CD4-positive, alpha-beta memory T cell (primary cell): ENCODE results near the gene ZNF761. TPM values are rescaled to one million over a fixed set of nuclear protein-coding genes. Genes with fewer than 3 reads are reported as not detected.

Source experiments
- CTCF ChIA-PET: fragments of 350-600 bp; sonication (Branson Sonifier 250); formaldehyde crosslinking; loops from one replicate; lab custom pipeline; 2021; ENCODE audit warnings: inconsistent platforms; ENCODE audit not compliant: partially characterized antibody; lab: Charles Lee
- POLR2A ChIA-PET: fragments of 350-600 bp; sonication (Branson Sonifier 250); formaldehyde crosslinking; loops from one replicate; lab custom pipeline; 2021; ENCODE audit not compliant: partially characterized antibody; lab: Charles Lee
- DNase-seq, 5 donors: peaks; one replicate each; pipeline versions ENCODE4 v3.0.0 to v3.0.0-alpha.2; 2020 to 2022; ENCODE audit warnings: mixed read lengths in 1 of 5
- H3K27ac ChIP-seq: one replicate; pipeline ENCODE4 v1.7.0; 2013; ENCODE audit warnings: low read depth, low read length
- H3K27me3 ChIP-seq: 2 replicates; pipeline ENCODE4 v1.7.0; 2013; ENCODE audit warnings: mild to moderate bottlenecking, low read length, moderate library complexity; ENCODE audit not compliant: insufficient read depth
- H3K36me3 ChIP-seq: 2 replicates; pipeline ENCODE4 v1.7.0; 2013; ENCODE audit warnings: mild to moderate bottlenecking, low read length, moderate library complexity; ENCODE audit not compliant: insufficient read depth
- H3K4me1 ChIP-seq: 2 replicates; pipeline ENCODE4 v1.7.0; 2013; ENCODE audit warnings: mild to moderate bottlenecking, low read length, moderate library complexity; ENCODE audit not compliant: insufficient read depth
- H3K4me3 ChIP-seq, 2 donors: one replicate each; pipeline ENCODE4 v1.7.0; 2013; ENCODE audit warnings: low read length in 2 of 2, mild to moderate bottlenecking in 1 of 2
- H3K9me3 ChIP-seq, 2 donors: one replicate each; pipeline ENCODE4 v1.7.0; 2013; ENCODE audit warnings: low read length in 2 of 2, control low read depth in 1 of 2; ENCODE audit not compliant: control insufficient read depth in 1 of 2
- H3K27ac Mint-ChIP-seq, 7 donors: one replicate each; pipeline ENCODE4 v1.8.0; 2020 to 2021; ENCODE audit warnings: mixed read lengths in 7 of 7, mild to moderate bottlenecking in 6 of 7, inconsistent platforms in 3 of 7, moderate library complexity in 3 of 7
- H3K27me3 Mint-ChIP-seq, 2 donors: one replicate each; pipeline ENCODE4 v1.8.0; 2020 to 2021; ENCODE audit warnings: mixed read lengths in 2 of 2
- H3K36me3 Mint-ChIP-seq, 2 donors: one replicate each; pipeline ENCODE4 v1.8.0; 2020 to 2021; ENCODE audit warnings: mixed read lengths in 2 of 2, inconsistent platforms in 1 of 2, mild to moderate bottlenecking in 1 of 2
- H3K4me1 Mint-ChIP-seq, 4 donors: one replicate each; pipeline ENCODE4 v1.8.0; 2020 to 2021; ENCODE audit warnings: mixed read lengths in 4 of 4, mild to moderate bottlenecking in 1 of 4
- H3K4me3 Mint-ChIP-seq, 8 donors: one replicate each; pipeline ENCODE4 v1.8.0; 2020 to 2021; ENCODE audit warnings: mixed read lengths in 8 of 8, mild to moderate bottlenecking in 7 of 8, moderate library complexity in 6 of 8, inconsistent platforms in 3 of 8
- H3K9me3 Mint-ChIP-seq, 8 donors: one replicate each; pipeline ENCODE4 v1.8.0; 2020 to 2021; ENCODE audit warnings: mixed read lengths in 8 of 8, mild to moderate bottlenecking in 5 of 8, inconsistent platforms in 3 of 8, moderate library complexity in 1 of 8
- intact Hi-C: fragments of 100-400 bp; cut with micrococcal nuclease; formaldehyde crosslinking; loops from one replicate; pipeline ENCODE4 v1.15.1; 2023
- polyA plus RNA-seq, 2 donors: library from polyadenylated mRNA; unstranded; fragments of 300-500 nt; fragmentation: Illumina TruSeq; gene quantifications; one replicate each; pipeline ENCODE4 v1.2.3, GENCODE V29; 2021
- total RNA-seq, 2 experiments: library from RNA; stranded (reverse); gene quantifications; one replicate each; pipeline ENCODE4 v1.2.3, GENCODE V29; 2021

The ZNF761 gene
- total and polyA plus RNA-seq, 4 experiments from 2014 or later, result 11.2 to 20.2 (median 14.9) TPM

- Mint-ChIP-seq H3K27ac (no peak overlapping the region), H3K4me3 (no peak overlapping the region), H3K9me3 (peaks cover 2 to 48% (median 26%) of the 10 kb centered on the region in 8 donors), H3K4me1 (no peaks in the 10 kb centered on the region), H3K27me3 (peaks cover 3 to 9% of the 10 kb centered on the region in 2 donors), H3K36me3 (no peaks in the 10 kb centered on the region)
- Histone ChIP-seq H3K36me3 (no peaks in the 10 kb centered on the region), H3K27ac (no peak overlapping the region), H3K4me3 (no peak overlapping the region), H3K9me3 (no peaks in the 10 kb centered on the region), H3K27me3 (peaks cover 3% of the 10 kb centered on the region), H3K4me1 (no peaks in the 10 kb centered on the region)
- CTCF ChIA-PET, result no interaction called here
- POLR2A ChIA-PET, result no interaction called here
- no peak for DNase-seq
- intact Hi-C loops, result no loop called here
Measured at GRCh38 chr19:53504885-53505284, 73.1 kb downstream of the ZNF761 start.

- H3K4me3 Mint-ChIP-seq, result no peak overlapping the region
- peaks cover 3% of the 10 kb centered on the region for H3K27me3 ChIP-seq
- intact Hi-C loops, result no loop called here
- H3K27me3 Mint-ChIP-seq, result peaks cover 2 to 9% of the 10 kb centered on the region in 2 donors
- CTCF ChIA-PET, result interaction anchor here (1.3 kb wide), 1 partner anchor 82 kb away, joined by 6 read pairs; no protein-coding TSS in a partner anchor
- DNase-seq, result no peak
- POLR2A ChIA-PET, result no interaction called here
- H3K36me3 ChIP-seq, result no peaks in the 10 kb centered on the region
- H3K9me3 Mint-ChIP-seq, result peaks cover under 1 to 32% (median 13%) of the 10 kb centered on the region in 8 donors
- H3K4me3 ChIP-seq, result no peak overlapping the region
- no peak overlapping the region for H3K27ac ChIP-seq
- H3K4me1 ChIP-seq, result no peaks in the 10 kb centered on the region
- H3K9me3 ChIP-seq, result no peaks in the 10 kb centered on the region
- H3K4me1 Mint-ChIP-seq, result peaks cover 0 to under 1% (median 0%) of the 10 kb centered on the region in 4 donors
- no peak overlapping the region for H3K27ac Mint-ChIP-seq
- H3K36me3 Mint-ChIP-seq, result no peaks in the 10 kb centered on the region
Measured at GRCh38 chr19:53506728-53507127, 74.9 kb downstream of the ZNF761 start.

Other genes with a start within 250 kb of the ZNF761 start
- gene ZNF665, start 238.6 kb upstream of the ZNF761 start, total RNA-seq, result 1 to 10 TPM; 8.2 to 8.7 TPM
- 1 to 10 TPM; 6.6 to 6.7 TPM for gene ZNF665, start 238.6 kb upstream of the ZNF761 start, polyA plus RNA-seq
- 10 to 100 TPM; 19.8 to 24.2 TPM for gene ZNF677, start 177.1 kb upstream of the ZNF761 start, total RNA-seq
- 10 to 100 TPM; 14.3 to 19.1 TPM for gene ZNF677, start 177.1 kb upstream of the ZNF761 start, polyA plus RNA-seq
- not detected for gene VN1R2, start 173.7 kb upstream of the ZNF761 start, total RNA-seq
- not detected for gene VN1R2, start 173.7 kb upstream of the ZNF761 start, polyA plus RNA-seq
- not detected for gene VN1R4, start 164.3 kb upstream of the ZNF761 start, total RNA-seq
- not detected for gene VN1R4, start 164.3 kb upstream of the ZNF761 start, polyA plus RNA-seq
- 10 to 100 TPM; 18.0 to 19.4 TPM for gene ZNF845, start 98.2 kb upstream of the ZNF761 start, total RNA-seq
- gene ZNF845, start 98.2 kb upstream of the ZNF761 start, polyA plus RNA-seq, result 10 to 100 TPM; 12.2 to 13.4 TPM
- gene ZNF525, start 66.3 kb upstream of the ZNF761 start, total RNA-seq, result 10 to 100 TPM; 36.5 to 36.6 TPM
- 1 to 10 TPM; 2.4 to 9.3 TPM for gene ZNF525, start 66.3 kb upstream of the ZNF761 start, polyA plus RNA-seq
- gene ZNF765, start 36.8 kb upstream of the ZNF761 start, total RNA-seq, result 10 to 100 TPM; 20.9 to 21.6 TPM
- gene ZNF765, start 36.8 kb upstream of the ZNF761 start, polyA plus RNA-seq, result 1 to 10 TPM; 7.2 to 9.9 TPM
- 10 to 100 TPM in 1 of 2 experiments, 1 to 10 TPM in 1; 9.4 to 10.1 TPM for gene ZNF813, start 35.7 kb downstream of the ZNF761 start, total RNA-seq
- 1 to 10 TPM in 1 of 2 donors, under 1 TPM in 1; 0.86 to 5.9 TPM for gene ZNF813, start 35.7 kb downstream of the ZNF761 start, polyA plus RNA-seq
- 10 to 100 TPM; 56.5 to 58.3 TPM for gene ZNF331, start 106.2 kb downstream of the ZNF761 start, total RNA-seq
- gene ZNF331, start 106.2 kb downstream of the ZNF761 start, polyA plus RNA-seq, result 10 to 100 TPM; 27.9 to 36.0 TPM
- gene DPRX, start 200.0 kb downstream of the ZNF761 start, total RNA-seq, result not detected
- not detected for gene DPRX, start 200.0 kb downstream of the ZNF761 start, polyA plus RNA-seq